HCT116 (cell line): ENCODE measurements around the gene TMEM258. TPM values are rescaled to one million over a fixed set of nuclear protein-coding genes. Genes with fewer than 3 reads are reported as not detected.

ENCODE experiments used
- ATAC-seq: fragments of 200-7000 bp; cut with Tn5 transposase; 2 replicates; pipeline ENCODE4 v1.9.1; 2020; ENCODE audit warnings: mild to moderate bottlenecking, moderate library complexity
- BruUV-seq: library from RNA; stranded (reverse); fragments of 400-500 nt; replicated peaks from 2 replicates; lab custom pipeline; 2021; lab: Mats Ljungman, UMichigan
- CTCF ChIA-PET: fragments of 300-600 bp; sonication (Branson Sonifier 250); formaldehyde crosslinking; loops from one replicate; lab custom pipeline; 2021; ENCODE audit warnings: antibody characterized with exemption; lab: Charles Lee
- POLR2A ChIA-PET: fragments of 300-600, 350-600 bp; sonication (Branson Sonifier 250); formaldehyde crosslinking; loops from one replicate; lab custom pipeline; 2021; ENCODE audit warnings: antibody characterized with exemption; lab: Charles Lee
- RAD21 ChIA-PET, 2 experiments: fragments of 300-600 bp; sonication (Branson Sonifier 250); formaldehyde crosslinking; loops; one replicate each; lab custom pipeline; 2023; ENCODE audit warnings: low total read pairs in 2 of 2; ENCODE audit not compliant: uncharacterized antibody in 2 of 2, unreplicated experiment in 2 of 2, low non-redundant PET in 1 of 2; lab: Charles Lee
- DNase-seq: peaks from one replicate; pipeline ENCODE4 v3.0.0-alpha.2; 2010; ENCODE audit warnings: low read depth, low spot score
- H2AFZ ChIP-seq: fragments of 200-600 bp; shearing (Covaris generic), sonication (generic); 2 replicates; pipeline ENCODE4 v1.6.1; 2017; ENCODE audit warnings: low read depth, mixed run types, mixed read lengths, antibody characterized with exemption, low read length; ENCODE audit not compliant: poor library complexity, severe bottlenecking
- H3K27ac ChIP-seq: 2 replicates; pipeline ENCODE4 v1.5.1; 2012; ENCODE audit warnings: low read depth, low read length
- H3K27me3 ChIP-seq: fragments of 200-600 bp; sonication (generic); 2 replicates; pipeline ENCODE4 v1.6.1; 2016; ENCODE audit warnings: mixed run types, low read length, mixed read lengths; ENCODE audit not compliant: insufficient read depth
- H3K36me3 ChIP-seq, 2 experiments: fragments of 200-500 bp in 1 of 2; fragments of 200-600 bp in 1 of 2; sonication (Bioruptor generic) in 1 of 2; sonication (generic) in 1 of 2; 2 replicates each; pipeline versions ENCODE4 v1.5.1 to v1.6.1; 2014 to 2016; ENCODE audit warnings: low read length in 2 of 2, inconsistent platforms in 1 of 2, mixed read lengths in 1 of 2, mixed run types in 1 of 2; ENCODE audit not compliant: insufficient read depth in 2 of 2, control insufficient read depth in 1 of 2
- H3K4me1 ChIP-seq, 2 experiments: fragments of 200-600 bp in 1 of 2; sonication (generic) in 1 of 2; 2 replicates each; pipeline versions ENCODE4 v1.5.1 to v1.6.1; 2012 to 2017; ENCODE audit warnings: low read length in 2 of 2, inconsistent platforms in 1 of 2, mild to moderate bottlenecking in 1 of 2, mixed read lengths in 1 of 2, mixed run types in 1 of 2, moderate library complexity in 1 of 2; ENCODE audit not compliant: insufficient read depth in 2 of 2, control insufficient read depth in 1 of 2
- H3K4me2 ChIP-seq: fragments of 200-600 bp; sonication (generic); 2 replicates; pipeline ENCODE4 v1.6.1; 2017; ENCODE audit warnings: mixed run types, low read length, mixed read lengths
- H3K4me3 ChIP-seq, 2 experiments: fragments of 200-600 bp in 1 of 2; sonication (generic) in 1 of 2; replicated peaks in 1 of 2; 2 replicates each; pipeline ENCODE4 v1.5.1; 2011 to 2016; ENCODE audit warnings: low read length in 2 of 2, control low read depth in 1 of 2, low read depth in 1 of 2, mild to moderate bottlenecking in 1 of 2, mixed read lengths in 1 of 2, mixed run types in 1 of 2
- H3K79me2 ChIP-seq: fragments of 200-600 bp; sonication (generic); 2 replicates; pipeline ENCODE4 v1.6.1; 2017; ENCODE audit warnings: mild to moderate bottlenecking, mixed run types, low read length, moderate library complexity, mixed read lengths; ENCODE audit not compliant: insufficient read depth
- H3K9ac ChIP-seq: fragments of 200-600 bp; sonication (generic); 2 replicates; pipeline ENCODE4 v1.6.1; 2016; ENCODE audit warnings: low read length, mixed read lengths
- H3K9me2 ChIP-seq: fragments of 200-600 bp; sonication (generic), shearing (Covaris generic); 2 replicates; pipeline ENCODE4 v1.6.1; 2017; ENCODE audit warnings: mixed run types, mild to moderate bottlenecking, moderate library complexity; ENCODE audit not compliant: insufficient read depth
- H3K9me3 ChIP-seq, 2 experiments: fragments of 200-500 bp in 1 of 2; fragments of 200-600 bp in 1 of 2; sonication (Bioruptor generic) in 1 of 2; sonication (generic) in 1 of 2; 2 replicates each; pipeline ENCODE4 v1.6.1; 2014 to 2017; ENCODE audit warnings: low read length in 2 of 2, mixed read lengths in 2 of 2, inconsistent platforms in 1 of 2, low read depth in 1 of 2, mild to moderate bottlenecking in 1 of 2, mixed run types in 1 of 2, moderate library complexity in 1 of 2; ENCODE audit not compliant: control insufficient read depth in 1 of 2, insufficient read depth in 1 of 2
- H4K20me1 ChIP-seq: fragments of 200-600 bp; sonication (generic), shearing (Covaris generic); 2 replicates; pipeline ENCODE4 v1.6.1; 2017; ENCODE audit warnings: mixed run types, mild to moderate bottlenecking, moderate library complexity; ENCODE audit not compliant: insufficient read depth
- CBX3 ChIP-seq: IDR thresholded peaks from 2 replicates; pipeline ENCODE4 v1.6.1; 2012; ENCODE audit warnings: low read depth
- EGR1 ChIP-seq: IDR thresholded peaks from 2 replicates; pipeline ENCODE4 v1.6.1; 2012; ENCODE audit warnings: low read depth
- EZH2 ChIP-seq: fragments of 200-600 bp; sonication (generic); IDR thresholded peaks from 2 replicates; pipeline ENCODE4 v1.6.1; 2017; ENCODE audit warnings: antibody characterized with exemption, mixed run types
- POLR2A ChIP-seq: IDR thresholded peaks from 2 replicates; pipeline ENCODE4 v1.7.0; 2011; ENCODE audit warnings: borderline replicate concordance; ENCODE audit not compliant: insufficient read depth, insufficient read length; ENCODE audit errors: extremely low read depth
- RAD21 ChIP-seq: IDR thresholded peaks from 2 replicates; pipeline ENCODE4 v1.6.1; 2012; ENCODE audit warnings: low read depth, mild to moderate bottlenecking
- SP1 ChIP-seq: IDR thresholded peaks from 2 replicates; pipeline ENCODE4 v1.6.1; 2012; ENCODE audit warnings: low read depth
- TCF7L2 ChIP-seq: IDR thresholded peaks from 2 replicates; pipeline ENCODE4 v1.7.0; 2011; ENCODE audit warnings: borderline replicate concordance, inconsistent platforms; ENCODE audit not compliant: insufficient read depth, insufficient read length; ENCODE audit errors: extremely low read depth
- intact Hi-C: fragments of 100-400 bp; cut with micrococcal nuclease; formaldehyde crosslinking; loops from 2 replicates; pipeline ENCODE4 v1.10.0; 2022
- total RNA-seq: library from RNA; stranded (reverse); gene quantifications from one replicate; pipeline ENCODE4 v1.2.1, GENCODE V29; 2021; ENCODE audit not compliant: unreplicated experiment
- TF ChIP-seq, protein P1 (sequence below), 3 experiments: fragments of 200-600 bp in 1 of 3; sonication (generic) in 1 of 3; IDR thresholded peaks in 2 of 3; conservative IDR thresholded peaks in 1 of 3; 2 replicates each; pipeline ENCODE4 v1.5.1; 2012 to 2017; ENCODE audit warnings: low read depth in 2 of 3, low read length in 2 of 3, antibody characterized with exemption in 1 of 3, borderline replicate concordance in 1 of 3, control low read depth in 1 of 3, mild to moderate bottlenecking in 1 of 3, mixed read lengths in 1 of 3, mixed run types in 1 of 3, moderate library complexity in 1 of 3; ENCODE audit not compliant: insufficient read depth in 1 of 3

TMEM258 gene
- total RNA-seq, 1 experiment from 2014 or later: 160 TPM

DNA sequence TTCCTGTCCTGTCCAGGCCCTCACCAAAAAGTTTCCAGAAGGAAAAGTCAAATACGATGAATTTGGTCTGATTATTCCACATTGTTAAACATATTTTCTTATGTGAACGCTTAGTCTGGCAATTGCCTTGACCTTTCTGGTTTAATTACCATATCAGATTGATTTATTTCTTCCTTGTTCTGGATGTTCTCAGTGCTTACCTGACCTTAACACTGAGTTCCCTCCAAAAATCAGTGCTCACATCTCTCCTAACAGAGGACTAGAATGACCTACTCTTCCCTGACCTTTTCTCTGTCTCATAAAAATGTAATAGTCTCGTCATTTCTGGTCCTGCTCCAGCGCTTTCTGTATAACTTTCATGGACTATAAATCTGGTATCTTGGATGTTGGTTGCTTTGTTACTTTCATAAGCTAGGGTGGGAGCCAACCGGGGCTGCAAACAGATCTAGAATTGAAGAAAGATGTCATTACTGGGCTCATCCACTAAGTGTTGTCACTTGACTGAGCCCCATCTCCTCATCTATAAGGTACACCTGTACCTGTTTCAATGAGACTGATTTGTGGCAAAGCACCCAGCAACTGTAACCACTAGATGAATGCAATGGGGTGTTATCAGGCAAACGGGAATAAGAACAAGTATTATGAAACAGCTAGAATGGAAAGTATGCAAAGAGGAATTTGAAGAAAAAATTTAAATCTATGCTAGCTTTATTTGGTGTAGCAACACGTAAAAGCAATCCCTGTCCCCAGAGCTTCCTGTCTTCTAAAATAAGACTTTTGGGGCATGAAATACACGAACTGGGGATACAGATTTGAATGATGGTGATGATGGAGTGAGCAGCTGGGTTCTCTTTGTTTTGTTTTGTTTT is 38.1 kb upstream of the TMEM258 start:
- POLR2A ChIA-PET: no interaction called here
- RAD21 ChIA-PET: no interaction called here
- intact Hi-C loops: no loop called here
- Histone ChIP-seq H3K4me3 (no peak overlapping the region), H3K4me2 (no peak overlapping the region), H3K9me3 (no peaks in the 10 kb centered on the region), H4K20me1 (no peaks in the 10 kb centered on the region), H3K27ac (no peak overlapping the region), H3K4me1 (peaks cover 0 to 5% of the 10 kb centered on the region in 2 experiments; a peak in 1 of 4 replicates), H3K9me2 (no peaks in the 10 kb centered on the region), H3K9ac (no peak overlapping the region), H3K27me3 (no peaks in the 10 kb centered on the region), H2AFZ (no peak overlapping the region), H3K79me2 (no peaks in the 10 kb centered on the region), H3K36me3 (no peaks in the 10 kb centered on the region)
- CTCF ChIA-PET: no interaction called here
- TF ChIP-seq SP1: no peak
- no peak for TF ChIP-seq POLR2A
- TF ChIP-seq, protein P1, sequence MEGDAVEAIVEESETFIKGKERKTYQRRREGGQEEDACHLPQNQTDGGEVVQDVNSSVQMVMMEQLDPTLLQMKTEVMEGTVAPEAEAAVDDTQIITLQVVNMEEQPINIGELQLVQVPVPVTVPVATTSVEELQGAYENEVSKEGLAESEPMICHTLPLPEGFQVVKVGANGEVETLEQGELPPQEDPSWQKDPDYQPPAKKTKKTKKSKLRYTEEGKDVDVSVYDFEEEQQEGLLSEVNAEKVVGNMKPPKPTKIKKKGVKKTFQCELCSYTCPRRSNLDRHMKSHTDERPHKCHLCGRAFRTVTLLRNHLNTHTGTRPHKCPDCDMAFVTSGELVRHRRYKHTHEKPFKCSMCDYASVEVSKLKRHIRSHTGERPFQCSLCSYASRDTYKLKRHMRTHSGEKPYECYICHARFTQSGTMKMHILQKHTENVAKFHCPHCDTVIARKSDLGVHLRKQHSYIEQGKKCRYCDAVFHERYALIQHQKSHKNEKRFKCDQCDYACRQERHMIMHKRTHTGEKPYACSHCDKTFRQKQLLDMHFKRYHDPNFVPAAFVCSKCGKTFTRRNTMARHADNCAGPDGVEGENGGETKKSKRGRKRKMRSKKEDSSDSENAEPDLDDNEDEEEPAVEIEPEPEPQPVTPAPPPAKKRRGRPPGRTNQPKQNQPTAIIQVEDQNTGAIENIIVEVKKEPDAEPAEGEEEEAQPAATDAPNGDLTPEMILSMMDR (IDR thresholded peaks at IDR 0.05 in 2 of 3, conservative IDR thresholded peaks at IDR 0.05 in 1 of 3; ENCODE audit: borderline replicate concordance in 1 of 3, insufficient read depth in 1 of 3, low read depth in 2 of 3, low read length in 2 of 3): no peak
- TF ChIP-seq EZH2: no peak
- TF ChIP-seq TCF7L2: no peak
- no peak for TF ChIP-seq EGR1
- no peak for TF ChIP-seq CBX3
- no peak for TF ChIP-seq RAD21
- no TSS peak for BruUV-seq
- DNase-seq (no peak), ATAC-seq (no peak)
